ENCODE measurements around the gene TXNL4B. TPM values are rescaled to one million over a fixed set of nuclear protein-coding genes. Genes with fewer than 3 reads are reported as not detected.
"Not testable (repeated sequence)": the region's sequence is repeated elsewhere in the genome, so short reads cannot be mapped to it uniquely, and the experiment has no call there.

Gene TXNL4B
- total RNA-seq, 2 experiments from 2014 or later: 17.6 to 24.6 TPM

DNA sequence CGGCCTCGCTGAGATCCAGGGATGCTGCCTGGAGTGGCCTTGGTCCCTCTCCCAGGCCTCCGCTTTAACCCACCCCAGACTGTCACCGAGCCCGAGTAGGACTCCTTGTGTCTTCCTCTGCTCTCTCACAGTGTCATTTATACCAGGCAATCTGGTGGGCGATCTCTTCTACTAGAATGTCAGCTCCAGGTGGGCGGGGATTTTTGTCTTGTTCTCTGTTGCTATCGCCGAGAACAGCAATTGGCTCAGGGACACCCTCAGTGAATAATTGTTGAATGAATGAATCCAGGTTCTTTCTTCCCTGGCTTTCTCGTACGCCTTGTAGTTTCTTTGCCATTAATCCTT, 818 bp upstream of the TXNL4B start:
- ChIA-PET POLR2A (no interaction called here), CTCF (interaction anchor here (0.7 to 1.9 kb wide), 3 partner anchors 27 to 133 kb away, joined by 3 to 5 read pairs (median 3); no protein-coding TSS in a partner anchor)
- Mint-ChIP-seq H3K4me1 (peaks cover 41% of the 10 kb centered on the region), H3K9me3 (ENCODE audit: low read depth) (no peaks in the 10 kb centered on the region), H3K27ac (peak overlapping the region; percentile 92), H3K36me3 (ENCODE audit: low read depth) (peaks cover 37% of the 10 kb centered on the region), H3K4me3 (peak overlapping the region; percentile 96), H3K27me3 (no peaks in the 10 kb centered on the region)
- no peak for ATAC-seq
- intact Hi-C loops (cut with DNase I, micrococcal nuclease): loop anchor here (1.0 to 10.0 kb wide), 5 partner anchors 199 to 1357 kb away; partner anchors contain the start of genes VAC14 (in 2 of the 2), IST1 (in 1 of the 2) and ZNF23 (in 1 of the 2)
- peak; percentile 65 for DNase-seq

DNA sequence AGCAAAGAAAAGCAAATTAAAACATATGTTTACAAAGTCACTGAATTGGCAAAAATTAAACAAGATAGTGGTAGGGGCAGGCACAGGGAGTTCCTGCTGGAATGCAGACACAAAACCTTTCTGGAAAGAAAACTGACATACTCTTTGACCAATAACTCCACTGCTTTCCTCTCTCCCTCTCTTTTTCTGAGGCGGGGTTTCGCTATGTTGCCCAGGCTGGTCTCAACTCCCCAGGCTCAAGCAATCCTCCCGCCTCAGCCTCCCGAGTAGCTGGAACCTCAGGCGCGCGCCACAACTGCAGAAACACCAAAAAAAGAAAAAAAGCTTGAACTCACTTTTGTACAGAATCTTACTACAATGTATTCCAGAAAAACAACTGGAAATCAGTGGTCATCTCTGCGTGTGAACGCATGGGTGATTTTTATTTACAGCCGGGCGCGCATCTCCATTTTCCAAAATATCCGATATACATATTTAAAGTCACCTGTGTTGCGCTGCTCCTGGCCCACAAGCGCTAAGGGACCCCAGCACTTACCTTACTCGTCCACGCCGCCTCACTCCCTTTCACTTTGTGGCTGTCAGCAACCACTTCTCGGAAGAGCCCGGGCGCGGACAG, 480 bp downstream of the TXNL4B start:
- Mint-ChIP-seq H3K27ac (peak overlapping the region; percentile 92), H3K36me3 (ENCODE audit: low read depth) (peaks cover 42% of the 10 kb centered on the region), H3K4me3 (peak overlapping the region; percentile 96), H3K9me3 (ENCODE audit: low read depth) (no peaks in the 10 kb centered on the region), H3K4me1 (peaks cover 41% of the 10 kb centered on the region), H3K27me3 (no peaks in the 10 kb centered on the region)
- ChIA-PET POLR2A (interaction anchor here (0.5 to 1.2 kb wide), 3 partner anchors 19 to 659 kb away, joined by 3 to 5 read pairs (median 3); no protein-coding TSS in a partner anchor), CTCF (interaction anchor here (0.7 to 1.3 kb wide), 5 partner anchors 21 to 1593 kb away, joined by 3 to 5 read pairs (median 5); no protein-coding TSS in a partner anchor)
- intact Hi-C loops (cut with DNase I, micrococcal nuclease): loop anchor here (1.0 to 10.0 kb wide), 14 partner anchors 85 to 1356 kb away; partner anchors contain the start of genes DHODH (in 2 of the 2), IST1 (in 2 of the 2), VAC14 (in 2 of the 2) and ATXN1L (in 1 of the 2)
- ATAC-seq (peak; percentile 8), DNase-seq (peak; percentile 25)

DNA sequence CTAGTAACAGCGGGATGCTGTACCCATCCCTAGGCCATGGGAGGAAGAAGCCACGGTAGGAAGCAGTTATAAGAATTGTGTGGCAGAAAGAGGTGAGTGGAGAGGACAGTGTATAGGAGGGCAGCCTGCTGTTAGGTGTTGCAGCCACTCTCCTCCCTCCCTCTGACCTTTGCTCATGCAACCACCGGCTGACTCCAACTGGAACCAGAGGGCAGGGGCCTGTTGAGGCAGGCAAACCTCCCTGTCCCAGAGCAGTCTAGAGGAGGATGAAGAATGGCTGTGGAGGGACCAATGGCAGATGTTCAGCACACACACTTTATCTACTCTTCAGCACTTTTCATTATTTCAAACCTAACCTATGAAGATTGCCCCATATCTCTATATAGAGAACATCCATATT, 2.2 kb downstream of the TXNL4B start:
- ATAC-seq: no peak
- ChIA-PET CTCF (no interaction called here), POLR2A (no interaction called here)
- Mint-ChIP-seq H3K9me3 (ENCODE audit: low read depth) (no peaks in the 10 kb centered on the region), H3K4me3 (peak overlapping the region; percentile 96), H3K4me1 (peaks cover 36% of the 10 kb centered on the region), H3K27me3 (no peaks in the 10 kb centered on the region), H3K27ac (peak overlapping the region; percentile 4), H3K36me3 (ENCODE audit: low read depth) (peaks cover 40% of the 10 kb centered on the region)
- DNase-seq: no peak
- intact Hi-C loops (cut with DNase I, micrococcal nuclease): loop anchor here (5.0 to 10.0 kb wide), 4 partner anchors 196 to 1354 kb away; partner anchors contain the start of genes VAC14 (in 2 of the 2), IST1 (in 1 of the 2) and ZNF23 (in 1 of the 2)

DNA sequence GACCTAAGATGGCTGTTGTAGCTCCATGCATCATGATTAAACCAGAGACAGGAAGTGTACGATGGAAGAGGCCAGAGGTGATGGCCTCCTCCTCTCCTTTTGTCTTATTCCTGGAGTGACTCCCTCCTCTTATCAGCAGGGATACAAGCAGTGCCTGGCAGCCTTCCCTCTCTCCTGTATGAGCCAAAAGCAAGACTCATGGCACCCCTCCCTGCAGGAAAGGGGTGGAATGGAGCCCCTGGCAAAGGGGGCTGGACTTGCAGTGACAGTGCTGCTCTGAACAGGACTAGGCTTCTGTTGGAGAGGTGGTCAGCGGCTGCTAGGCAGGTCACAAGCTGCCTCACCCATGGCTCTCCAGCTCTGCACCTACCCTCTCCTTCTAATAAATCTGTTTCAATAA, 8.4 kb downstream of the TXNL4B start:
- Mint-ChIP-seq H3K36me3 (ENCODE audit: low read depth) (peaks cover 46% of the 10 kb centered on the region), H3K4me3 (no peak overlapping the region)
- CTCF ChIA-PET: interaction anchor here (1.1 kb wide), 1 partner anchor 10 kb away, joined by 4 read pairs; no protein-coding TSS in a partner anchor

DNA sequence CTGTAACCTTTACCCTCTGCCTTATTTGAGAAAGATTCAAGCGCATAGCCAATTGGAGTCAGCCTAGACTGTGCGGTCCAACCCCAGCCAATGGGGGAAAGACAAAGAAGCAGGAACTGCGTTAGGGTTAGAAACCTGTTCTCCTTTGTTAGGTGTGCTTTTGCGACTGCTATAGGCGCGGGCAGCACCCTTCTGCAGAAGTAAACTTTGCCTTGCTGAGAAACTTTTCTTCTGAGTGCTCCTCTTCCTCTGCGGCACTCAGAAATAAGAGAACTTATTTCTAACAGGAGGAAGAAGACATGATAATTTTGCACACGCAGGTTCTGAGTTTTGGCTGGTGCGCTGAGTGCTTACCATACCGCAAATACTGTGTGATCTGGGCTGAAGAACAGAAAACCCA, 9.0 kb downstream of the TXNL4B start:
- peaks cover 8% of the 10 kb centered on the region for H3K9me3 Mint-ChIP-seq (ENCODE audit: low read depth)
- intact Hi-C loops (cut with DNase I, micrococcal nuclease): no loop called here
- ChIA-PET POLR2A (no interaction called here), CTCF (no interaction called here)
- H3K4me3 Mint-ChIP-seq: no peak overlapping the region
- H3K36me3 Mint-ChIP-seq (ENCODE audit: low read depth): peaks cover 46% of the 10 kb centered on the region
- H3K4me1 Mint-ChIP-seq: no peaks in the 10 kb centered on the region
- no peak for DNase-seq
- no peak overlapping the region for H3K27ac Mint-ChIP-seq
- no peak for ATAC-seq
- no peaks in the 10 kb centered on the region for H3K27me3 Mint-ChIP-seq

More for the DNA sequence above, 8.4 kb downstream of the TXNL4B start:
- no peak for ATAC-seq
- H3K27me3 Mint-ChIP-seq: no peaks in the 10 kb centered on the region
- peaks cover 8% of the 10 kb centered on the region for H3K9me3 Mint-ChIP-seq (ENCODE audit: low read depth)
- H3K4me1 Mint-ChIP-seq: no peaks in the 10 kb centered on the region
- no peak overlapping the region for H3K27ac Mint-ChIP-seq
- POLR2A ChIA-PET: no interaction called here
- intact Hi-C loops (cut with DNase I, micrococcal nuclease): loop anchor here in 1 of 2 experiments (1.0 kb wide), 1 partner anchor 17 kb away; no protein-coding TSS in a partner anchor
- no peak for DNase-seq

- Mint-ChIP-seq H3K36me3 (ENCODE audit: low read depth) (peaks cover 42% of the 10 kb centered on the region), H3K27ac (no peak overlapping the region), H3K4me1 (no peaks in the 10 kb centered on the region), H3K27me3 (no peaks in the 10 kb centered on the region), H3K4me3 (no peak overlapping the region), H3K9me3 (ENCODE audit: low read depth) (peaks cover 8% of the 10 kb centered on the region)
- intact Hi-C loops (cut with DNase I, micrococcal nuclease): no loop called here
- CTCF ChIA-PET: no interaction called here
- DNase-seq (no peak), ATAC-seq (no peak)
- POLR2A ChIA-PET: interaction anchor here (0.6 kb wide), 1 partner anchor 73 kb away, joined by 4 read pairs; no protein-coding TSS in a partner anchor
Measured at GRCh38 chr16:72083778-72084404, 9.5 kb downstream of the TXNL4B start.

- intact Hi-C loops (cut with DNase I, micrococcal nuclease); DNase-seq; ATAC-seq; POLR2A ChIA-PET; H3K9me3 Mint-ChIP-seq (ENCODE audit: low read depth); H3K27ac Mint-ChIP-seq; CTCF ChIA-PET; H3K4me1 Mint-ChIP-seq; H3K4me3 Mint-ChIP-seq; H3K36me3 Mint-ChIP-seq (ENCODE audit: low read depth); H3K27me3 Mint-ChIP-seq: not testable (repeated sequence)
Measured at GRCh38 chr16:72076991-72077706, 16.3 kb downstream of the TXNL4B start.

- H3K27ac Mint-ChIP-seq; POLR2A ChIA-PET; ATAC-seq; intact Hi-C loops (cut with DNase I, micrococcal nuclease); DNase-seq; H3K4me1 Mint-ChIP-seq; H3K36me3 Mint-ChIP-seq (ENCODE audit: low read depth); H3K27me3 Mint-ChIP-seq; H3K9me3 Mint-ChIP-seq (ENCODE audit: low read depth); H3K4me3 Mint-ChIP-seq: not testable (repeated sequence)
- CTCF ChIA-PET: interaction anchor here (0.7 to 1.3 kb wide), 2 partner anchors 8 to 584 kb away, joined by 3 to 4 read pairs; no protein-coding TSS in a partner anchor
Measured at GRCh38 chr16:72075067-72075466, 18.4 kb downstream of the TXNL4B start.

- ATAC-seq: no peak
- intact Hi-C loops (cut with DNase I, micrococcal nuclease): no loop called here
- ChIA-PET CTCF (no interaction called here), POLR2A (no interaction called here)
- Mint-ChIP-seq H3K9me3 (ENCODE audit: low read depth) (no peaks in the 10 kb centered on the region), H3K4me1 (no peaks in the 10 kb centered on the region), H3K27ac (no peak overlapping the region), H3K4me3 (no peak overlapping the region), H3K36me3 (ENCODE audit: low read depth) (no peaks in the 10 kb centered on the region), H3K27me3 (no peaks in the 10 kb centered on the region)
- DNase-seq: no peak
Measured at GRCh38 chr16:72073560-72074230, 19.7 kb downstream of the TXNL4B start.

DNA sequence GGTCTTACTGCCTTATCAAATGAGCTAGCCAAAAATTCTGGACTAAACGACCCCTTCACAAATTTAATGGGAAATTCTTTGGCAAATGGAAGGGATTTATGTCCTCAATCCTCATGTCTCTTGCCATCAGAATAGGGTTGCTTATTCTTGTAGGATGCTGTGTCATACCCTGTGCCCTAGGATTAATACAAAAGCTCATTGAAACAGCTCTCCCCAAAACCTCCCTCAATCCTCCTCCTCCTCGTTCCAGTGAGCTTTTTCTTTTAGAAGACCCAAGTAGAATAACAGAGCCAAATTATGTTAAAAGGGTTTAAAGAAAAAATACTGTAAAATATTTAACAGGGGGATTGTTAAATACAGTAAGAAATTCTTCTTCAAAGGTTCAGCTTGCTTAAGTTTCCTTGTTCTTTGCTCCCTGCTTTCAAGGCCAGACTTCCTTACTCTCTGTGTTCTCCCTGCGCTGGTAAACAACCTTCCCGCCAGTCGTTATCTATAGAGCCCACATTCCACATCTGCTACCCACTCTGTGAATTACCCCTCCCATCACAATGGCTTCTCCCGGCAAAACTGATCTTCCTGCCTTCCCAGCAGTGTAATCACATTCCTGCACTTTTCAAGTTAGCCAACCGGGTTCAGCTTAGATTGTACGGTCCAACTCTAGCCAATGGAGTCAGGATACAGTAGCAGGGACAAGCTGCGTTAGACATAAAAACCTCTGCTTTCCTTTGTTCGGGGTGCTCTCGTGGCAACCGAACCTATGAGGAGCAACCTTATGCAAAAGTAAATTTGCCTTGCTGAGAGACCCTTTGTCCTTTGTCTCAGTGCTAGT, 20.7 kb downstream of the TXNL4B start:
- Mint-ChIP-seq H3K9me3 (ENCODE audit: low read depth) (no peaks in the 10 kb centered on the region), H3K4me3 (no peak overlapping the region), H3K27ac (no peak overlapping the region), H3K36me3 (ENCODE audit: low read depth) (no peaks in the 10 kb centered on the region), H3K27me3 (no peaks in the 10 kb centered on the region), H3K4me1 (no peaks in the 10 kb centered on the region)
- intact Hi-C loops (cut with DNase I, micrococcal nuclease): no loop called here
- no peak for DNase-seq
- ChIA-PET CTCF (interaction anchor here (0.6 to 1.0 kb wide), 2 partner anchors 18 to 21 kb away, joined by 4 to 5 read pairs; partner anchors contain the start of genes DHX38, HP and TXNL4B), POLR2A (no interaction called here)
- ATAC-seq: no peak

All from activated CD4-positive, alpha-beta T cell treated with anti-CD3 and anti-CD28 coated beads for 36 hours (primary cell).